K562 (cell line): ENCODE measurements around the gene DIAPH1.
A peak's percentile ranks its signal among the peaks of the same experiment; 100 is the strongest.

Experiments used
- ETV5 ChIP-seq: sonication (generic); formaldehyde crosslinking; IDR thresholded peaks from 2 replicates; pipeline ENCODE4 v1.4.0; 2020; ENCODE audit warnings: low read depth, mild to moderate bottlenecking, missing genetic modification reagents
- ETV6 ChIP-seq, 3 experiments: fragments of 150-350 bp in 1 of 3; sonication (generic) in 1 of 3; formaldehyde crosslinking in 1 of 3; IDR thresholded peaks; 2 replicates each; pipeline versions ENCODE4 v1.6.1 to v1.8.0; 2014 to 2022; ENCODE audit warnings: borderline replicate concordance in 2 of 3, low read depth in 2 of 3, antibody characterized with exemption in 1 of 3, low read length in 1 of 3, mild to moderate bottlenecking in 1 of 3, missing genetic modification reagents in 1 of 3
- NR2F6 ChIP-seq: fragments of 450-650 bp; formaldehyde crosslinking; IDR thresholded peaks from 2 replicates; pipeline ENCODE4 v1.4.0; 2020; ENCODE audit warnings: mild to moderate bottlenecking
- POLR2A ChIP-seq: fragments of 450-650 bp; conservative IDR thresholded peaks from 2 replicates; pipeline ENCODE4 v1.6.1; 2016
- POLR2AphosphoS2 ChIP-seq: IDR thresholded peaks from 2 replicates; pipeline ENCODE4 v1.6.1; 2012; ENCODE audit warnings: low read length, improper control_type of control experiment
- RFX5 ChIP-seq: IDR thresholded peaks from 2 replicates; pipeline ENCODE4 v1.6.1; 2011; ENCODE audit warnings: low read depth, mild to moderate bottlenecking, improper control_type of control experiment, low read length
- ZNF224 ChIP-seq: sonication (generic); formaldehyde crosslinking; IDR thresholded peaks from 2 replicates; pipeline ENCODE4 v1.8.0; 2022; ENCODE audit warnings: mild to moderate bottlenecking, missing genetic modification reagents
- ZNF324 ChIP-seq: fragments of 250-450 bp; sonication (Bioruptor Pico); IDR thresholded peaks from 2 replicates; pipeline ENCODE4 v1.4.0; 2020; ENCODE audit warnings: mild to moderate bottlenecking
- ZNF561 ChIP-seq: fragments of 450-650 bp; formaldehyde crosslinking; conservative IDR thresholded peaks from 2 replicates; pipeline ENCODE4 v1.4.0; 2020; ENCODE audit warnings: mild to moderate bottlenecking, moderate library complexity
- TF ChIP-seq, protein P1 (sequence below): sonication (generic); formaldehyde crosslinking; IDR thresholded peaks from 2 replicates; pipeline ENCODE4 v1.8.0; 2022; ENCODE audit warnings: mild to moderate bottlenecking, missing genetic modification reagents
- TF ChIP-seq, protein P2 (sequence below): fragments of 250-450 bp; sonication (Bioruptor Pico); IDR thresholded peaks from 2 replicates; pipeline ENCODE4 v1.8.0; 2022; ENCODE audit warnings: inconsistent platforms
- TF ChIP-seq, protein P3 (sequence below), 3 experiments: IDR thresholded peaks in 2 of 3; conservative IDR thresholded peaks in 1 of 3; 2 replicates each; pipeline ENCODE4 v1.5.1; 2011 to 2012; ENCODE audit warnings: low read length in 3 of 3, mild to moderate bottlenecking in 3 of 3, control low read depth in 2 of 3, improper control_type of control experiment in 1 of 3, inconsistent platforms in 1 of 3, low read depth in 1 of 3, mixed read lengths in 1 of 3, moderate library complexity in 1 of 3; ENCODE audit not compliant: insufficient read depth in 2 of 3
- TF ChIP-seq, protein P4 (sequence below): fragments of 450-650 bp; formaldehyde crosslinking; IDR thresholded peaks from 2 replicates; pipeline ENCODE4 v1.4.0; 2022; ENCODE audit warnings: missing genetic modification characterization

DNA sequence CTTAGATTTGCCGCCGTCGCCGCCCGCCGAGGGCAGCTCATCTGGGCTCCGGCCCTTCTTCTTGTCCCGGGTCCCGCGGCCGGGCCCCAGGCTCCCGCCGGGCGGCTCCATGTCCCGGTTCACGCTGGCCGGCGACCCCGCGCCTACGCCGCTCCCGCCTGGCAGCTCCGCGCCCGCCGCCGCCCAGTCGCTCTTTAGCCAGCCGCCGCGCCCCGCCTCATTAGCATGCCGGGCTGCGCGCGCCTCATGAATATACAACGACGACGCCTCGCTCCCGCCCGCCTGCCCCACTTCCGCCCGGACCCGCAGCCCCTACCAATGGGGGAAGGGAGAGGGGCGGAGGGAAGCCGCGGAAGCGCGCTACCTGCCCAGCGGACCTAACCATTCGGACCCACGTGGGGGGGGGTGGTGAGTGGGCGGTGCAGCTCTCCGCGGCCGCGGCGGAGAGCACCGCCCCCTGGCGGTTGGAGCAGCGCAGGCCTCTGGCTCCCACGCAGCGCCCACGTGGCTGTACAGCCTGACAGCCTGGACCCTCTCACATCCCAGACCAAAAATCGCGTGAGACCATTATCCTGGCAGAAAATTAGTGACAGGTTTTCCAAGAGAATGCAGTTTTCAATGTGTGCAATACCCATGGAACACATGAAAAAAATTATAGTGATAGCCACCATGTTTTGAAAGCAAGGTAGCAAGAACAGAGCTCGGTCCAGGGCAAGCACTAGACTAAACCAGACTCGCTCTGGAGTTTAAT is at the start of gene DIAPH1:
- no peak for TF ChIP-seq ZNF561
- TF ChIP-seq ZNF324 (CRISPR knock-in tag): no peak
- no peak for TF ChIP-seq POLR2A
- TF ChIP-seq, protein P1, sequence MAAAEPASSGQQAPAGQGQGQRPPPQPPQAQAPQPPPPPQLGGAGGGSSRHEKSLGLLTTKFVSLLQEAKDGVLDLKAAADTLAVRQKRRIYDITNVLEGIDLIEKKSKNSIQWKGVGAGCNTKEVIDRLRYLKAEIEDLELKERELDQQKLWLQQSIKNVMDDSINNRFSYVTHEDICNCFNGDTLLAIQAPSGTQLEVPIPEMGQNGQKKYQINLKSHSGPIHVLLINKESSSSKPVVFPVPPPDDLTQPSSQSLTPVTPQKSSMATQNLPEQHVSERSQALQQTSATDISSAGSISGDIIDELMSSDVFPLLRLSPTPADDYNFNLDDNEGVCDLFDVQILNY: no peak
- TF ChIP-seq NR2F6 (CRISPR knock-in tag): no peak
- TF ChIP-seq RFX5: no peak
- TF ChIP-seq, protein P2, sequence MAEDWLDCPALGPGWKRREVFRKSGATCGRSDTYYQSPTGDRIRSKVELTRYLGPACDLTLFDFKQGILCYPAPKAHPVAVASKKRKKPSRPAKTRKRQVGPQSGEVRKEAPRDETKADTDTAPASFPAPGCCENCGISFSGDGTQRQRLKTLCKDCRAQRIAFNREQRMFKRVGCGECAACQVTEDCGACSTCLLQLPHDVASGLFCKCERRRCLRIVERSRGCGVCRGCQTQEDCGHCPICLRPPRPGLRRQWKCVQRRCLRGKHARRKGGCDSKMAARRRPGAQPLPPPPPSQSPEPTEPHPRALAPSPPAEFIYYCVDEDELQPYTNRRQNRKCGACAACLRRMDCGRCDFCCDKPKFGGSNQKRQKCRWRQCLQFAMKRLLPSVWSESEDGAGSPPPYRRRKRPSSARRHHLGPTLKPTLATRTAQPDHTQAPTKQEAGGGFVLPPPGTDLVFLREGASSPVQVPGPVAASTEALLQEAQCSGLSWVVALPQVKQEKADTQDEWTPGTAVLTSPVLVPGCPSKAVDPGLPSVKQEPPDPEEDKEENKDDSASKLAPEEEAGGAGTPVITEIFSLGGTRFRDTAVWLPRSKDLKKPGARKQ (CRISPR knock-in tag): no peak
- TF ChIP-seq POLR2AphosphoS2: peak; percentile 74
- TF ChIP-seq ETV6 (IDR thresholded peaks at IDR 0.05; ENCODE audit: borderline replicate concordance in 1 of 2, low read depth in 2 of 2, low read length in 1 of 2): no peak; a peak in 1 of 4 replicates
- no peak for TF ChIP-seq ETV6 (CRISPR knock-in tag; IDR thresholded peaks at IDR 0.05; ENCODE audit: borderline replicate concordance)
- peak; percentile 91 for TF ChIP-seq ETV5 (CRISPR knock-in tag)
- TF ChIP-seq, protein P3, sequence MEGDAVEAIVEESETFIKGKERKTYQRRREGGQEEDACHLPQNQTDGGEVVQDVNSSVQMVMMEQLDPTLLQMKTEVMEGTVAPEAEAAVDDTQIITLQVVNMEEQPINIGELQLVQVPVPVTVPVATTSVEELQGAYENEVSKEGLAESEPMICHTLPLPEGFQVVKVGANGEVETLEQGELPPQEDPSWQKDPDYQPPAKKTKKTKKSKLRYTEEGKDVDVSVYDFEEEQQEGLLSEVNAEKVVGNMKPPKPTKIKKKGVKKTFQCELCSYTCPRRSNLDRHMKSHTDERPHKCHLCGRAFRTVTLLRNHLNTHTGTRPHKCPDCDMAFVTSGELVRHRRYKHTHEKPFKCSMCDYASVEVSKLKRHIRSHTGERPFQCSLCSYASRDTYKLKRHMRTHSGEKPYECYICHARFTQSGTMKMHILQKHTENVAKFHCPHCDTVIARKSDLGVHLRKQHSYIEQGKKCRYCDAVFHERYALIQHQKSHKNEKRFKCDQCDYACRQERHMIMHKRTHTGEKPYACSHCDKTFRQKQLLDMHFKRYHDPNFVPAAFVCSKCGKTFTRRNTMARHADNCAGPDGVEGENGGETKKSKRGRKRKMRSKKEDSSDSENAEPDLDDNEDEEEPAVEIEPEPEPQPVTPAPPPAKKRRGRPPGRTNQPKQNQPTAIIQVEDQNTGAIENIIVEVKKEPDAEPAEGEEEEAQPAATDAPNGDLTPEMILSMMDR (IDR thresholded peaks at IDR 0.05 in 2 of 3, conservative IDR thresholded peaks at IDR 0.05 in 1 of 3; ENCODE audit: insufficient read depth in 2 of 3, low read depth in 1 of 3, low read length in 3 of 3): peak; percentile 95 to 97 (median 95)
- TF ChIP-seq, protein P4, sequence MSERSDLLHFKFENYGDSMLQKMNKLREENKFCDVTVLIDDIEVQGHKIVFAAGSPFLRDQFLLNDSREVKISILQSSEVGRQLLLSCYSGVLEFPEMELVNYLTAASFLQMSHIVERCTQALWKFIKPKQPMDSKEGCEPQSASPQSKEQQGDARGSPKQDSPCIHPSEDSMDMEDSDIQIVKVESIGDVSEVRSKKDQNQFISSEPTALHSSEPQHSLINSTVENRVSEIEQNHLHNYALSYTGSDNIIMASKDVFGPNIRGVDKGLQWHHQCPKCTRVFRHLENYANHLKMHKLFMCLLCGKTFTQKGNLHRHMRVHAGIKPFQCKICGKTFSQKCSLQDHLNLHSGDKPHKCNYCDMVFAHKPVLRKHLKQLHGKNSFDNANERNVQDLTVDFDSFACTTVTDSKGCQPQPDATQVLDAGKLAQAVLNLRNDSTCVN (CRISPR knock-in tag): 0 out of 2 replicates have a peak, but pooled peaks have one; percentile 77
- no peak for TF ChIP-seq ZNF224 (CRISPR knock-in tag)
